SK-N-SH (cell line): ENCODE data around the gene A4GNT.

Experiments
- EP300 ChIP-seq, 2 experiments: IDR thresholded peaks; 2 replicates each; pipeline versions ENCODE4 v1.4.0 to v1.6.1; 2012; ENCODE audit warnings: borderline replicate concordance in 1 of 2, low read depth in 1 of 2, low read length in 1 of 2
- MEF2A ChIP-seq: IDR thresholded peaks from 2 replicates; pipeline ENCODE4 v1.4.0; 2012; ENCODE audit warnings: low read depth, borderline replicate concordance
- POLR2AphosphoS5 ChIP-seq: IDR thresholded peaks from 2 replicates; pipeline ENCODE4 v1.6.1; 2012; ENCODE audit warnings: low read depth, low read length
- SMC3 ChIP-seq: IDR thresholded peaks from 2 replicates; pipeline ENCODE4 v1.6.1; 2012; ENCODE audit warnings: low read depth, low read length, improper control_type of control experiment
- TAF1 ChIP-seq: IDR thresholded peaks from 2 replicates; pipeline ENCODE4 v1.6.1; 2012; ENCODE audit warnings: low read depth, mild to moderate bottlenecking, low read length, moderate library complexity, borderline replicate concordance
- TEAD4 ChIP-seq: IDR thresholded peaks from 2 replicates; pipeline ENCODE4 v1.4.0; 2012; ENCODE audit warnings: mild to moderate bottlenecking, borderline replicate concordance; ENCODE audit not compliant: insufficient read depth
- TF ChIP-seq, protein P1 (sequence below): fragments of 200-600 bp; sonication (generic); IDR thresholded peaks from 2 replicates; pipeline ENCODE4 v1.6.1; 2017; ENCODE audit warnings: antibody characterized with exemption, mild to moderate bottlenecking, moderate library complexity
- TF ChIP-seq, protein P2 (sequence below): IDR thresholded peaks from 2 replicates; pipeline ENCODE4 v1.4.0; 2012; ENCODE audit warnings: low read depth
- TF ChIP-seq, protein P3 (sequence below): fragments of 150-350 bp; IDR thresholded peaks from 2 replicates; pipeline ENCODE4 v1.6.1; 2017; ENCODE audit warnings: antibody characterized with exemption, low read length, low read depth, borderline replicate concordance
- TF ChIP-seq, protein P4 (sequence below): IDR thresholded peaks from 2 replicates; pipeline ENCODE4 v1.4.0; 2012; ENCODE audit warnings: low read depth, borderline replicate concordance
- TF ChIP-seq, protein P5 (sequence below): IDR thresholded peaks from 2 replicates; pipeline ENCODE4; 2012
- TF ChIP-seq, protein P6 (sequence below): IDR thresholded peaks from 2 replicates; pipeline ENCODE4 v1.4.0; 2012; ENCODE audit warnings: low read depth, borderline replicate concordance

DNA sequence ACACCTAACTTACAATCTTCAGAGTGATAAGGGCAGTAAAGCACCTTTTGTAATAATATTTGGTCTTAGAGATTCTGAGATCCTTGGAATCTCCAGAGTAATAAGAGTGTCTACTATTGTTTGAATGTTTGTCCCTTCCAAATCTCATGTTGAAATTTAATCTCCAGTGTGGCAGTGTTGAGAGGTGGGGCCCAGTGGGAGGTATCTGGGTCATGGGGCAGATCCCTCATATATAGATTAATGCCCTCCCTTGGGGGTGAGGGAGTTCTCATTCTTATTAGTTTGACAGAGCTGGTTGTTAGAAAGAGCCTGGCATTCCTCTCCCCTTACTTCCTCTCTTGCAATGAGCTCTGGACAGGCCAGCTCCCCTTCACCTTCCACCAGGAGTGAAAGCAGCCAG is 32.8 kb downstream of the A4GNT start:
- TF ChIP-seq, protein P1, sequence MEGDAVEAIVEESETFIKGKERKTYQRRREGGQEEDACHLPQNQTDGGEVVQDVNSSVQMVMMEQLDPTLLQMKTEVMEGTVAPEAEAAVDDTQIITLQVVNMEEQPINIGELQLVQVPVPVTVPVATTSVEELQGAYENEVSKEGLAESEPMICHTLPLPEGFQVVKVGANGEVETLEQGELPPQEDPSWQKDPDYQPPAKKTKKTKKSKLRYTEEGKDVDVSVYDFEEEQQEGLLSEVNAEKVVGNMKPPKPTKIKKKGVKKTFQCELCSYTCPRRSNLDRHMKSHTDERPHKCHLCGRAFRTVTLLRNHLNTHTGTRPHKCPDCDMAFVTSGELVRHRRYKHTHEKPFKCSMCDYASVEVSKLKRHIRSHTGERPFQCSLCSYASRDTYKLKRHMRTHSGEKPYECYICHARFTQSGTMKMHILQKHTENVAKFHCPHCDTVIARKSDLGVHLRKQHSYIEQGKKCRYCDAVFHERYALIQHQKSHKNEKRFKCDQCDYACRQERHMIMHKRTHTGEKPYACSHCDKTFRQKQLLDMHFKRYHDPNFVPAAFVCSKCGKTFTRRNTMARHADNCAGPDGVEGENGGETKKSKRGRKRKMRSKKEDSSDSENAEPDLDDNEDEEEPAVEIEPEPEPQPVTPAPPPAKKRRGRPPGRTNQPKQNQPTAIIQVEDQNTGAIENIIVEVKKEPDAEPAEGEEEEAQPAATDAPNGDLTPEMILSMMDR = no peak
- TF ChIP-seq, protein P2, sequence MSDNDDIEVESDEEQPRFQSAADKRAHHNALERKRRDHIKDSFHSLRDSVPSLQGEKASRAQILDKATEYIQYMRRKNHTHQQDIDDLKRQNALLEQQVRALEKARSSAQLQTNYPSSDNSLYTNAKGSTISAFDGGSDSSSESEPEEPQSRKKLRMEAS = no peak
- TF ChIP-seq POLR2AphosphoS5 (no peak), SMC3 (no peak), MEF2A (no peak), EP300 (IDR thresholded peaks at IDR 0.05; ENCODE audit: borderline replicate concordance in 1 of 2, low read depth in 1 of 2, low read length in 1 of 2) (no peak), TAF1 (no peak), TEAD4 (no peak)
- TF ChIP-seq, protein P3, sequence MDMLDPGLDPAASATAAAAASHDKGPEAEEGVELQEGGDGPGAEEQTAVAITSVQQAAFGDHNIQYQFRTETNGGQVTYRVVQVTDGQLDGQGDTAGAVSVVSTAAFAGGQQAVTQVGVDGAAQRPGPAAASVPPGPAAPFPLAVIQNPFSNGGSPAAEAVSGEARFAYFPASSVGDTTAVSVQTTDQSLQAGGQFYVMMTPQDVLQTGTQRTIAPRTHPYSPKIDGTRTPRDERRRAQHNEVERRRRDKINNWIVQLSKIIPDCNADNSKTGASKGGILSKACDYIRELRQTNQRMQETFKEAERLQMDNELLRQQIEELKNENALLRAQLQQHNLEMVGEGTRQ = no peak
- TF ChIP-seq, protein P4, sequence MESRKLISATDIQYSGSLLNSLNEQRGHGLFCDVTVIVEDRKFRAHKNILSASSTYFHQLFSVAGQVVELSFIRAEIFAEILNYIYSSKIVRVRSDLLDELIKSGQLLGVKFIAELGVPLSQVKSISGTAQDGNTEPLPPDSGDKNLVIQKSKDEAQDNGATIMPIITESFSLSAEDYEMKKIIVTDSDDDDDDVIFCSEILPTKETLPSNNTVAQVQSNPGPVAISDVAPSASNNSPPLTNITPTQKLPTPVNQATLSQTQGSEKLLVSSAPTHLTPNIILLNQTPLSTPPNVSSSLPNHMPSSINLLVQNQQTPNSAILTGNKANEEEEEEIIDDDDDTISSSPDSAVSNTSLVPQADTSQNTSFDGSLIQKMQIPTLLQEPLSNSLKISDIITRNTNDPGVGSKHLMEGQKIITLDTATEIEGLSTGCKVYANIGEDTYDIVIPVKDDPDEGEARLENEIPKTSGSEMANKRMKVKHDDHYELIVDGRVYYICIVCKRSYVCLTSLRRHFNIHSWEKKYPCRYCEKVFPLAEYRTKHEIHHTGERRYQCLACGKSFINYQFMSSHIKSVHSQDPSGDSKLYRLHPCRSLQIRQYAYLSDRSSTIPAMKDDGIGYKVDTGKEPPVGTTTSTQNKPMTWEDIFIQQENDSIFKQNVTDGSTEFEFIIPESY = no peak
- TF ChIP-seq, protein P5, sequence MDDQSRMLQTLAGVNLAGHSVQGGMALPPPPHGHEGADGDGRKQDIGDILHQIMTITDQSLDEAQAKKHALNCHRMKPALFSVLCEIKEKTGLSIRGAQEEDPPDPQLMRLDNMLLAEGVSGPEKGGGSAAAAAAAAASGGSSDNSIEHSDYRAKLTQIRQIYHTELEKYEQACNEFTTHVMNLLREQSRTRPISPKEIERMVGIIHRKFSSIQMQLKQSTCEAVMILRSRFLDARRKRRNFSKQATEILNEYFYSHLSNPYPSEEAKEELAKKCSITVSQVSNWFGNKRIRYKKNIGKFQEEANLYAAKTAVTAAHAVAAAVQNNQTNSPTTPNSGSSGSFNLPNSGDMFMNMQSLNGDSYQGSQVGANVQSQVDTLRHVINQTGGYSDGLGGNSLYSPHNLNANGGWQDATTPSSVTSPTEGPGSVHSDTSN = no peak
- TF ChIP-seq, protein P6, sequence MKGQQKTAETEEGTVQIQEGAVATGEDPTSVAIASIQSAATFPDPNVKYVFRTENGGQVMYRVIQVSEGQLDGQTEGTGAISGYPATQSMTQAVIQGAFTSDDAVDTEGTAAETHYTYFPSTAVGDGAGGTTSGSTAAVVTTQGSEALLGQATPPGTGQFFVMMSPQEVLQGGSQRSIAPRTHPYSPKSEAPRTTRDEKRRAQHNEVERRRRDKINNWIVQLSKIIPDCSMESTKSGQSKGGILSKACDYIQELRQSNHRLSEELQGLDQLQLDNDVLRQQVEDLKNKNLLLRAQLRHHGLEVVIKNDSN = no peak
